ENCODE data around the gene CDC14A. TPM values are rescaled to one million over a fixed set of nuclear protein-coding genes. Genes with fewer than 3 reads are reported as not detected.

The CDC14A gene
- polyA plus RNA-seq, 1 of the 3 experiments (the other 2 are of a cell fraction), result 2.2 TPM

- no peaks in the 10 kb centered on the region for H4K20me1 ChIP-seq (ENCODE audit: insufficient read depth)
- no peak for DNase-seq
- peak overlapping the region; percentile 30; the same call in 1 of the 2 replicates for H2AFZ ChIP-seq (ENCODE audit: low read depth)
- no peaks in the 10 kb centered on the region for H3F3A ChIP-seq (replicated peaks; ENCODE audit: insufficient read depth)
- no peak overlapping the region for H3K4me2 ChIP-seq
- no peaks in the 10 kb centered on the region for H3K36me3 ChIP-seq (replicated peaks in 1 of 2; ENCODE audit: control insufficient read depth in 1 of 2, insufficient read depth in 2 of 2, low read length in 1 of 2)
- H3K9me3 ChIP-seq, result no peaks in the 10 kb centered on the region
- H3K4me1 ChIP-seq (ENCODE audit: control insufficient read depth in 1 of 2, insufficient read depth in 2 of 2, low read depth in 1 of 2, low read length in 1 of 2), result peaks cover 0 to 7% of the 10 kb centered on the region in 2 experiments; a peak in 2 of 4 replicates
- CTCF ChIA-PET, result interaction anchor here (0.8 kb wide), 1 partner anchor 69 kb away, joined by 3 read pairs; no protein-coding TSS in a partner anchor
- 10% methylated on average over 2 of the region's 2 CpGs for WGBS (ENCODE audit: low lambda C conversion rate)
- H3K9me2 ChIP-seq, result no peaks in the 10 kb centered on the region
- H3K9ac ChIP-seq, result no peak overlapping the region
- H3K27ac ChIP-seq (ENCODE audit: low read depth in 2 of 2, low read length in 1 of 2), result peak overlapping the region; percentile 25 to 72; a peak in 2 of 4 replicates
- no peaks in the 10 kb centered on the region for H3K79me2 ChIP-seq (ENCODE audit: insufficient read depth)
- POLR2A ChIA-PET, result no interaction called here
- TF ChIP-seq MAX (IDR thresholded peaks at IDR 0.05; ENCODE audit: low read depth), result no peak
- no peak for TF ChIP-seq FOSL2 (IDR thresholded peaks at IDR 0.05; ENCODE audit: borderline replicate concordance, low read depth)
- peak; percentile 26; the same call in 1 of the 2 replicates for TF ChIP-seq TCF12 (IDR thresholded peaks at IDR 0.05)
- no peak; the same call in 1 of the 2 replicates for TF ChIP-seq MEF2A (IDR thresholded peaks at IDR 0.05; ENCODE audit: borderline replicate concordance, low read depth)
- TF ChIP-seq PBX3 (IDR thresholded peaks at IDR 0.05), result peak; percentile 26; the same call in 1 of the 2 replicates
- TF ChIP-seq JUND (IDR thresholded peaks at IDR 0.05), result no peak
- peak in 1 of 2 experiments; percentile 28; a peak in 1 of 4 replicates for TF ChIP-seq EP300 (IDR thresholded peaks at IDR 0.05; ENCODE audit: borderline replicate concordance in 1 of 2, low read depth in 1 of 2, low read length in 1 of 2)
- no peak for TF ChIP-seq ELF1 (IDR thresholded peaks at IDR 0.05)
- TF ChIP-seq NFIC (IDR thresholded peaks at IDR 0.05; ENCODE audit: borderline replicate concordance), result peak; percentile 55
- TF ChIP-seq RCOR1 (IDR thresholded peaks at IDR 0.05; ENCODE audit: low read length), result no peak
- no peak overlapping the region for H3K4me3 ChIP-seq (ENCODE audit: low read depth in 2 of 2, low read length in 1 of 2)
- H3K27me3 ChIP-seq (ENCODE audit: insufficient read depth), result no peaks in the 10 kb centered on the region
These were observed 176.6 kb downstream of the CDC14A start for GRCh38 chr1:100528871-100529270.

GRCh38 chr1:100530141-100530540, 177.8 kb downstream of the CDC14A start:
- WGBS (ENCODE audit: low lambda C conversion rate), result 83% methylated on average over 5 of the region's 5 CpGs
- Histone ChIP-seq H3K9ac (no peak overlapping the region), H3K9me3 (no peaks in the 10 kb centered on the region), H3K36me3 (replicated peaks in 1 of 2; ENCODE audit: control insufficient read depth in 1 of 2, insufficient read depth in 2 of 2, low read length in 1 of 2) (no peaks in the 10 kb centered on the region), H3K4me1 (ENCODE audit: control insufficient read depth in 1 of 2, insufficient read depth in 2 of 2, low read depth in 1 of 2, low read length in 1 of 2) (peaks cover 0 to 7% of the 10 kb centered on the region in 2 experiments; a peak in 2 of 4 replicates), H3K9me2 (no peaks in the 10 kb centered on the region), H3K4me2 (no peak overlapping the region), H3K79me2 (ENCODE audit: insufficient read depth) (no peaks in the 10 kb centered on the region), H3F3A (replicated peaks; ENCODE audit: insufficient read depth) (no peaks in the 10 kb centered on the region), H4K20me1 (ENCODE audit: insufficient read depth) (no peaks in the 10 kb centered on the region), H3K4me3 (ENCODE audit: low read depth in 2 of 2, low read length in 1 of 2) (no peak overlapping the region), H3K27ac (ENCODE audit: low read depth in 2 of 2, low read length in 1 of 2) (no peak overlapping the region), H3K27me3 (ENCODE audit: insufficient read depth) (no peaks in the 10 kb centered on the region), H2AFZ (ENCODE audit: low read depth) (no peak overlapping the region)
- TF ChIP-seq ZBTB33 (IDR thresholded peaks at IDR 0.05; ENCODE audit: borderline replicate concordance, low read depth) (no peak), NRF1 (IDR thresholded peaks at IDR 0.05; ENCODE audit: low read depth, low read length) (no peak), PBX3 (IDR thresholded peaks at IDR 0.05) (no peak), GABPA (IDR thresholded peaks at IDR 0.05; ENCODE audit: low read depth) (no peak), USF1 (IDR thresholded peaks at IDR 0.05; ENCODE audit: borderline replicate concordance, low read depth) (no peak)
- ChIA-PET POLR2A (no interaction called here), CTCF (interaction anchor here (0.9 to 1.5 kb wide), 2 partner anchors 70 to 74 kb away, joined by 3 read pairs; no protein-coding TSS in a partner anchor)
- DNase-seq, result no peak

Measured in SK-N-SH (cell line).